ENCODE results near the gene ARV1.

GRCh38 chr1:230943048-230943593 is 35.8 kb upstream of the ARV1 start:
- TF ChIP-seq CTCF (IDR thresholded peaks at IDR 0.05) (no peak), POLR2AphosphoS5 (IDR thresholded peaks at IDR 0.05; ENCODE audit: insufficient read depth in 1 of 2, low read depth in 1 of 2) (no peak)

All from vagina (tissue), 2 donors.